ENCODE measurements around the gene KRTAP5-3. TPM values are rescaled to one million over a fixed set of nuclear protein-coding genes. Genes with fewer than 3 reads are reported as not detected.

KRTAP5-3 gene, protein sequence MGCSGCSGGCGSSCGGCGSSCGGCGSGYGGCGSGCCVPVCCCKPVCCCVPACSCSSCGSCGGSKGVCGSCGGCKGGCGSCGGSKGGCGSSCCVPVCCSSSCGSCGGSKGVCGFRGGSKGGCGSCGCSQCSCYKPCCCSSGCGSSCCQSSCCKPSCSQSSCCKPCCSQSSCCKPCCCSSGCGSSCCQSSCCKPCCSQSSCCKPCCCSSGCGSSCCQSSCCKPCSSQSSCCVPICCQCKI
- total RNA-seq, result 10 to 100 TPM in 1 of 4 donors, not detected in 3; 16.2 TPM

DNA sequence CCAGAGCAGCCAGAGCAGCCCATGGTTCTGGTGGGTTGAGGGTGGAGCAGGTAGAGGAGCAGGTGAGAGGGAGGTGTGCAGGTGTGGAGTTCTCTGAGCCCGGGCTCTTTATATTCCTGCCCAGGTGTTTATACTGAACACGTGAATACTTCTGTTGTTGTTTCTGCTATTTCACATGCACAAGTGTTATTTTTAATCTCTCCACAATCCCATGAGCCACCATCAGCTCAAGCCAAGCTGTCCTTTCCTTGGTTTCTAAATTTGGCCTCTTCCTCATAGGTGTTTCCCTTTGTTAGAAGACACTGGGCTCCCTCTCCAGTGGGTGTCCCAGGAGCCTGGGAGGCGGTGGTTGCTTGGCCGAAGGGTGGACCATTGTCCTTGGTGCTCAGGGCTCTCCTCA lies at the start of gene KRTAP5-3:
Gene KRTAP5-3, minus strand, starts transcription at position 101 of the 400 bp plus-strand sequence. Its CDS starts 78 bp downstream, at position 23.
- H3K4me3 ChIP-seq (ENCODE audit: low read depth, poor library complexity, severe bottlenecking), result no peak within 1 kb of the TSS
- WGBS, 2 donors, result 62 to 71% methylated on average over 4 of the region's 4 CpGs
- TF ChIP-seq POLR2A (IDR thresholded peaks at IDR 0.05), result no peak
- TF ChIP-seq, protein P1, sequence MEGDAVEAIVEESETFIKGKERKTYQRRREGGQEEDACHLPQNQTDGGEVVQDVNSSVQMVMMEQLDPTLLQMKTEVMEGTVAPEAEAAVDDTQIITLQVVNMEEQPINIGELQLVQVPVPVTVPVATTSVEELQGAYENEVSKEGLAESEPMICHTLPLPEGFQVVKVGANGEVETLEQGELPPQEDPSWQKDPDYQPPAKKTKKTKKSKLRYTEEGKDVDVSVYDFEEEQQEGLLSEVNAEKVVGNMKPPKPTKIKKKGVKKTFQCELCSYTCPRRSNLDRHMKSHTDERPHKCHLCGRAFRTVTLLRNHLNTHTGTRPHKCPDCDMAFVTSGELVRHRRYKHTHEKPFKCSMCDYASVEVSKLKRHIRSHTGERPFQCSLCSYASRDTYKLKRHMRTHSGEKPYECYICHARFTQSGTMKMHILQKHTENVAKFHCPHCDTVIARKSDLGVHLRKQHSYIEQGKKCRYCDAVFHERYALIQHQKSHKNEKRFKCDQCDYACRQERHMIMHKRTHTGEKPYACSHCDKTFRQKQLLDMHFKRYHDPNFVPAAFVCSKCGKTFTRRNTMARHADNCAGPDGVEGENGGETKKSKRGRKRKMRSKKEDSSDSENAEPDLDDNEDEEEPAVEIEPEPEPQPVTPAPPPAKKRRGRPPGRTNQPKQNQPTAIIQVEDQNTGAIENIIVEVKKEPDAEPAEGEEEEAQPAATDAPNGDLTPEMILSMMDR (IDR thresholded peaks at IDR 0.05), result no peak
- intact Hi-C loops (cut with DNase I; ENCODE audit: low total_unique reads), result no loop called here
- DNase-seq (ENCODE audit: low spot score in 2 of 2), result no peak

DNA sequence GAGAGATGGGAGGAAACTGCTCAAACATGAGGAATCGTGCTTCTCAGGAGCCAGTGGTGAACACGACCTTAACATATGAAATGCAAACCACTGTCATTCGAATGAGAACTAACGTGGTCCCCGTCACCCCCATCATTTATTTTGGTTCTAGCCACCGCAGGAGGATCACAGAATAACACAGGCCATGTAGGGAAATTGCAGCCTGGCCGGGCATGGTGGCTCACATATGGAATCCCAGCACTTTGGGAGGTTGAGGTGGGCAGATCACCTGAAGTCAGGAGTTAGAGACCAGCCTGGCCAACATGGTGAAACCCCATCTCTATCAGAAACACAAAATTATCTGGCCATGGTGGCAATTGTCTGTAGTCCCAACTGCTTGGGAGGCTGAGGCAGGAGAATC lies 48.4 kb upstream of the KRTAP5-3 start:
- WGBS, 2 donors, result 83 to 87% methylated on average over 7 of the region's 7 CpGs
- intact Hi-C loops (cut with DNase I; ENCODE audit: low total_unique reads), result loop anchor here (10.0 kb wide), 1 partner anchor 498 kb away; no protein-coding TSS in a partner anchor
- DNase-seq (ENCODE audit: low spot score in 2 of 2), result peak in 1 of 2 donors; percentile 73
- H3K4me3 ChIP-seq (ENCODE audit: low read depth, poor library complexity, severe bottlenecking), result no peak overlapping the region
- TF ChIP-seq, protein P1 (IDR thresholded peaks at IDR 0.05), result no peak
- no peak for TF ChIP-seq POLR2A (IDR thresholded peaks at IDR 0.05)

DNA sequence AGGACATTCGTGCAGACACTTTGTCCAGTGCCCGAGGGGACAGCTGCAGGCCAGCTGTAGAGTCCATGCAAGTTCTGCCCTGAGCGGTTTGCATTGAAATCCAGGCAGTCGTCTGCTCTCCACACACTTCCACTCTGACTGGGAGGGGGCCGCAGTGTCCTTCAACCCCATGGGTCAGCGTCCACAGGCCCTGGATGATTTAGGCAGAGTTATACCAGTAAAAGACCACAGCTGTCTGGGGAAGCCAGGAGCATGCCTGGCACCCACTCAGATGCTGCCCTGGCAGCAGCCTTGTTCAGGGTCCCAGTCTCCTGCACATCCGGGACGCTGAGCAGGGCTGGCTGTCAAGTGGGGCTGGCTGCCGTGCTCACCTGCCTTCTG lies 47.8 kb upstream of the KRTAP5-3 start:
- DNase-seq (ENCODE audit: low spot score in 2 of 2), result peak in 1 of 2 donors; percentile 74
- H3K4me3 ChIP-seq (ENCODE audit: low read depth, poor library complexity, severe bottlenecking), result no peak overlapping the region
- intact Hi-C loops (cut with DNase I; ENCODE audit: low total_unique reads), result loop anchor here (10.0 kb wide), 1 partner anchor 499 kb away; no protein-coding TSS in a partner anchor
- TF ChIP-seq, protein P1 (IDR thresholded peaks at IDR 0.05), result no peak
- TF ChIP-seq POLR2A (IDR thresholded peaks at IDR 0.05), result no peak
- WGBS, 2 donors, result 80 to 83% methylated on average over 9 of the region's 9 CpGs

DNA sequence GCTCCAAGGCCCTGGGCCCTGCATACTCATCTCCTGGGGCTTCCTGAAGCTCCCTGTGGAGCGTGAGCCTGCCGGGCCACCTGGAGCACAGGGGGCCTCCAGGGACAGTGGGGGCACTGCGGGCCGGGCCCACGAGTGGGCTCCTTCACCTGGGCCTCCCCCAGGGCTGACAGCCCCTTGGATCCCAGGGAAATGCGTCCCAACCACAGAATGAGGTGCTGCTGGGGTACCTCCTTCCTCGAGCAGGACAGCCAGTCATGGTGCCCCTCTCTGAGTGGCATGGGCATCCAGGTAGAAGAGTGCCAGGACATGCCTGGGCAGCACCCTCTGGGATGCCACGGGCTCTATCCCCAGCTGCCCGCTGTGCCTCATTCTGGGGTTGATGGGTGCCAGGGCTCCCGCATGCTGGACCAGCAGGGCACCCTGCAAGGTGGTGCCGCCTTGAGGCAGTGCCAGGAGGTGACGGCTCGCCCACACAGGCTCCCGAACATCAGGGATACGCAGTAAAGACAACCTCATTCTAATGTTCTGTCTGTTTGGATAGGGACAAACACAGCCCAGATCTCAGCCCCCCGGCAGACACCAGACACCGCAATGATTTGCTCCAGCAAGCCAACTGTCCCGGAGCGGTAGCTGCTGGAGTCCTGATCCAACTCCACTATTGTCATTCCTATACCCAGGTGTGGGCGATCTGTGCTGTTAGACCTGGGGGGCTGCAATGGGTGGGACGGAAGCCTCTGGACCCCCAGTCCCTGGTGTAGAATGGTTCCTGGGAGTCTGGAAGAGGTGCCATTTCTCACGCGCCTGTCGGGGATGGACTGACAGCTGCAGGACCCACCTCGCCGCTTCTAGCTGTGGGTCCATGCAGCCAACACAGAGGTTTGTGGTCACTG lies 47.2 kb upstream of the KRTAP5-3 start:
- no peak for TF ChIP-seq POLR2A (IDR thresholded peaks at IDR 0.05)
- TF ChIP-seq, protein P1 (IDR thresholded peaks at IDR 0.05), result no peak
- DNase-seq (ENCODE audit: low spot score in 2 of 2), result peak in 1 of 2 donors; percentile 72
- 55 to 62% methylated on average over 21 to 25 of the region's 26 CpGs for WGBS, 2 donors
- H3K4me3 ChIP-seq (ENCODE audit: low read depth, poor library complexity, severe bottlenecking), result no peak overlapping the region
- intact Hi-C loops (cut with DNase I; ENCODE audit: low total_unique reads), result loop anchor here (10.0 kb wide), 1 partner anchor 499 kb away; no protein-coding TSS in a partner anchor

DNA sequence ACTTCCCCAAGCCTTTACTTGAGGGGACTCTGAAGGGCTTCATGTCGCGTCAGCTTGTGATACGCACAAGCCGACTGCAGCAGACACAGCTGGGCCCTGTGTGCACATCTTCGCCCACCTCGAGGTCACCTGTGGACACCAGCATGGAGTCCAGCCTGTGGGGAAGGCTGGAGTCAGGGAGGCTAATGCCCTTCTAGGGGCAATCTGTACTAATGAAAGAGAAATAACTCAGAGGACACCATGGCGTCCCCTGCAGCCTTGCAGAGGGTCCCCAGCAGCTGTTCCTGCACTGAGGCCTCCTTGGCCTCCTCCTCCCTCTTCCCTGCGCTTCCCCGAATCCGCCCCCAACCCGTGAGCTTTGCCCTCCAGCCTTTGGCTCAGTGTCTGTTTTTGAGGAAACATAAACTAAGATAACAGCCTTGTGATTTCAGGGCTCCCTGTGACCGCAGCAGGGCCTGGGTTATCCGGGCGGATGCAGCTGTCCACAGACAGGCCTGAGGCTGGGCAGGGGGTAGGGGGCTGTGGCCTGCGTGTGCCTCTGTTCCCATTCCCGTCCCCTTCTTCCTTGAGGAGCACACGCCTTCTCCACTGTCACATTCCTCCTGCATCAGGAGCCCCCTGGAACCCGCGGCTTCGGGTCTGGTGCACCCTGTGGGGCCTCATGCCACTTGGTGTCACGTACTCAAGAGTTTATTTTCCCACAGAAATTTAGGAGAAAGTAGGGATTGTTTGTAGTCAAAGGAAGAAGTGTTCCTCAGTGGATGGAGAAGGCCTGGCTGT lies 46.3 kb upstream of the KRTAP5-3 start:
- H3K4me3 ChIP-seq (ENCODE audit: low read depth, poor library complexity, severe bottlenecking), result no peak overlapping the region
- 66 to 77% methylated on average over 21 of the region's 21 CpGs for WGBS, 2 donors
- no peak for TF ChIP-seq POLR2A (IDR thresholded peaks at IDR 0.05)
- TF ChIP-seq, protein P1 (IDR thresholded peaks at IDR 0.05), result no peak
- intact Hi-C loops (cut with DNase I; ENCODE audit: low total_unique reads), result loop anchor here (10.0 kb wide), 1 partner anchor 500 kb away; no protein-coding TSS in a partner anchor
- peak in 1 of 2 donors; percentile 85 for DNase-seq (ENCODE audit: low spot score in 2 of 2)

Measured in lower leg skin (tissue), 4 donors.